Epithelial cell of prostate (primary cell): ENCODE data around the gene PLCB2.

ENCODE experiments used
- DNase-seq: peaks from one replicate; pipeline ENCODE4 v3.0.0-alpha.2; 2011; ENCODE audit warnings: low read depth, low spot score
- H3K27ac ChIP-seq: fragments of 450-650 bp; 2 replicates; pipeline ENCODE4 v1.5.1; 2017; ENCODE audit warnings: mild to moderate bottlenecking

The PLCB2 gene

DNA sequence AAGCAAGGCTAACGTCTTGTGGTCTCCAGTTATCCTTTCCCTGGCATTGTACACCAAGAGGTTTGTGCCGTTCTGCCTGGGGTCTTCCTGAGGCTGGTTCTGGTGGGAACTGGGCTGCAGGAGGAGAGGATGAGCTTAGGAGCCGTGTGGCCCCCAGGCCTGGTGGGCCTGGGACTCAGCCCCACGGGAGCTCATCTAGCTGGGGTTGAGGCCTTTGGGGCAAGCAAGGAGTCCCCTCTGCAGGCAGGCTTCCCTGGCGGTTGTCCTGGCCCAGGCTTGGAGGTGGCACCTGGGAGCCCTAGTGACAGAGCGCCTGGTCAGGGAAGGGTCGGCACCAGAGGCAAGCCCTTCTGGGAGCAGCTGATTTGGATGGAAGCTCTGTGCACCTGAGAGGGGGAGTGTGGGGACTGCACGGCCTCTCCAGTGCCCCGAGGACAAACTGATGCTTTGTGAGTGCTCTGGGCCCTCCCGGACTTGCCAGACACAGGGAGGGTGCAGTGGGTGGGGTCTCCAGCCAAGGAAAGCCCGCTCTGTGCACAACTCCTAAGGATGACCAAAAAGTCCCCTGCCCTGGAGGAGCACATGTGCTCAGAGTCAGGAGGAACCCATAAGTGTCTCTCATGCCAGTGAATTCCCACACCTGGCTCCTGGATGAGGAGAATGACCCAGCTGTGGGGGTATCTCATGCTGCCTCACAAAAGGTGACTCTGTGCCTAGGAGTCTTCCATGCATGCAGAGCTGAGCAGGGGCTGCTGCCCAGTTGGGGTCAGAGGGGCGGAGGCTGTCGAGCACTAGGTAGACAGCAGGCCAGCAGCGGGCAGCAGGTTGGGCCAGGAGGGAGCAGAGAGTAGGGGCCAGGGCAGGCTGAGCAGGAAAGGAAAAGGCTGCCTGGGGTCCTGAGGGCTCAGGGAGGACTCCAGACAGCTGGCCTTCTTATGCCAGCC is 66.2 kb downstream of the PLCB2 start:
- DNase-seq, result no peak
- H3K27ac ChIP-seq, result peak overlapping the region; percentile 90

DNA sequence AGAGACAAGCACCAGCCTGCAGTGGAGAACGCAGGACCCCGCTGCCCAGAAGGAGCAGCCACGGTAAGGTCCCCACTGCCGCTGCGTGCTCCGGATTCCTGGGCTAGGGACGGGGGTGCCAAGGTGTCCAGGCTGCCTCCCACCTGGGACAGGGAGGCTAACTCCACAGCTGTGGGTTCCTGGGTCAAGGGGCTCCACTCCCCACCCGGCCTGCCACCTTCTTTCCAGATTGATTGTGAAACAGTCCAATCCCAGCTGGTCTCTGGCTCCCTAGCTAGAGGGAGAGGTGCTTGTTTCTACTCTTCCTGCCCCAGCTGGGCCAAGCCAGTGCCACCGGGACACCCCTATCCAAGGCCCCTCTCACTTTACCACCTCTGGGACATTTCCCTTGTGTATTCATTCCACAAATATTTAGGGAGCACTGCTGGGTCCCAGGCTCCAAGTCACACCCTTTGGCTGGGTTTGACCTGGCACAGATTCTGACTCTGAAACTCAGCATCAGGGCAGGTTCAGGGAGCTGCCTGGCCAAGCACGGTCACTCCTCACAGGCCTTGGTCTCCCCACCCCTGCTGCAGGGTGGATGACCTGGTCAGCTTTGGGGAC is 67.0 kb downstream of the PLCB2 start:
- DNase-seq, result no peak
- peak overlapping the region; percentile 90 for H3K27ac ChIP-seq

DNA sequence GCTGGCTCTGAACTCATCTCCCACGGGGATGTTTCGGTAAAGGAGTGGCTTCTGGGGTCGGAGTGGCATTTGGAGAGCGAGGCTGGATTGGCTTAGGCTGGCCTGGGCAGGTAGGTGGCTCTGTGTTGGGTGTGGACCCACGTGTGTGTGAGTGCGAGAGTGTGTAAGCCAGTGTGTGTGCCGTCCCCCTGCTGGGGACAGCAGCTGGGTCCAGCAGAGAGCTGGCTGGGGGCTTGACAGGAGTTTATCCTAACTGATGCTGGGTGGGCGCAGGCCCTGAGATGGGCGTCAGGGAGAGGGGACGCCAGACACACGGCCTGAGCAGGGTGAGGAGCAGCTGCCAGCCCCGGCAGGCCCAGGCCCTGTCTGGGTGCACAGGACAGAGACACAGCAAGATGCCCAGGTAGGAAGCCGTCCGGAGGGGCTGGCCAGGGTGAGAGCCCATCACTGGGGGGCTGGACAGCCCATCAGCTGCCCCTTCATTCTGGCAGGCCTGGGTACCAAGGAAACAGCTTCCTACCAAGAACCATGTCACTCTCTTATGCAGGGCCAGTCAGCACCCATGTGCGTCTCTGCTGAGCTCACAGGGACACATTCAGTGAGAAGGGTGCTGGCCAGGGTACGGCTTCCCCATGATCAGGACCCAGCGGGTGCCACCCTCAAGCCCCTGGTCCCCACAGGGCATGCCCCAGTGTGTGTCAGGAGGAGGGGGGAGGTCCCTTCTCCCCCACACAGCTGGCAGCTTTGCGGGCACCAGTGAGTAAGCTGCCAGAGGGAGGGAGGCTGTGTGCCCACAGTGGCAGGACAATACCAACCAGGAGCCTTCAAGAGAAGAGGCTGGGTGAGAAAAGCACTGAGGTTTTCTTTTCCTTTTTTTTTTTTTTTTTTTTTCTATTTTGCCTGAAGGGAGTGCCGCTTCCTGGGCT is 67.8 kb downstream of the PLCB2 start:
- H3K27ac ChIP-seq, result peak overlapping the region; percentile 90
- no peak for DNase-seq

DNA sequence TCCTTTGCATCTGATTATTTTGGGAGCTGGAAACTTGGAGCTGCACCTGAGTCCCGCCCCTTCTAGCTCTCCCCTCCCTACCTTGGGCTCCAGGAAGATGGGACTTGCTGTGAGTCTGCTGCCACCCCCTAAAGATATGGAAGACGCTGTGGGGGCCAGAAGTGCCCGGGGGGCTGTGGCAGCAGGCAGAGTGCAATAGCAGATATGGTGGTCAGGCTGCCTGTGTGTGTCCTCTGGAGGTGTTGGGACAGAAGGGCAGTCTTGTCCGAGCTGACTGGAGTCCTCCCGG is 68.4 kb downstream of the PLCB2 start:
- peak overlapping the region; percentile 90 for H3K27ac ChIP-seq
- DNase-seq, result no peak

DNA sequence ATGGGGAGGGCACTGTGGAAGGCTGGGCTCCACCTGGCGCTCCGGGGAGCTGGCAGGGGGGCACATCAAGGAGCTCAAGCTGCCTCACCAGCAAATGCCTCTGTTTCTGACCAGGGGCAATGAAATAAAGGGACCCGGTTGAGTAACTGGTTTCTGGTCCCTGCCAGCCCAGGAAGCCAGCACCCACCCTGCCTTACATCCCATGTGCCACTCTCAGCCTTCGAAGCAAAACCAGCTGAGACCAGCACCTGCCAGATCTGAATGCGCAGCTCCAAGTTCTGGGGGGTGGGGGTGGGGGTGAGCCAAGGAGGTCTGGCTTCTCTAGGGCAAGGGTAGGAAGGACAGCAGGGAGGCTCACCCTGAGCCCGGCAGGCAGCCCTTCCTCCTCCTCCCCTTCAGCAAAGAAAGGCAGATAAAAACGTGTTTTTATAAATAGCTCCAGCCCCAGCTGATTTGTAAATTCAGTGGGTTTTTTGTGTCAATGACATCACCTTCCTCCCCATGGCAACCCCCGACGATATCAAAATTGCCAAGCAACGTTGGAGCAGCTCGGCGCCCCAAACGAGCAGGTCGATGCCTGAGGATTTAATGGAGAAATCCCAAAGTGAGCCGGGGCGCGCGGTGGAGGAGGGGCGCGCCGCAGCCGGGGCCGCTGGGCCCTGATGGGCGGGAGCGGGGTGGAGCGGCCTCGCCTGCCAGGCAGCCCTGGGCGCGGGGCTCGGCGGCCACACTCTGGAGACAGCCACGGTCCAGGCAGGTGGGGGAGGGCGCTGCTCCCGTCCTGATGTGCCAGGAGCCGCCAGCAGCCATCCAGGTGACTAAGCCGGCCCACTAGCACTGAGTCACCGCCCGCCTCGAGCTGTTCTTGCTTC is 69.0 kb downstream of the PLCB2 start, which contains the start of gene PAK6:
Gene PAK6, plus strand, starts transcription at position 532 of the 872 bp plus-strand sequence. CDS start 25,723 bp downstream, outside the sequence.
- peak; percentile 62 for DNase-seq
- H3K27ac ChIP-seq, result peak within 1 kb of the TSS; percentile 90
